ENCODE data around the gene CXCL14. TPM values are rescaled to one million over a fixed set of nuclear protein-coding genes. Genes with fewer than 3 reads are reported as not detected.

The CXCL14 gene
- total and polyA plus RNA-seq, 2 of the 13 experiments (the other 11 are each of a cell fraction or from before 2014, with no cell fraction given), result not detected

- WGBS (ENCODE audit: low lambda C conversion rate), result 4% methylated on average over 1 of the region's 1 CpG
- no peaks in the 10 kb centered on the region for H3K4me1 ChIP-seq (ENCODE audit: insufficient read depth, low read length)
- no peaks in the 10 kb centered on the region for H3K27me3 ChIP-seq (ENCODE audit: control insufficient read depth in 1 of 2, insufficient read depth in 2 of 2, low read length in 2 of 2)
- no peak overlapping the region for H3K4me2 ChIP-seq (ENCODE audit: low read depth, low read length)
- no peak for DNase-seq (ENCODE audit: low spot score)
- FAIRE-seq, result no peak
- ChIA-PET CTCF (ENCODE audit: low intra/inter-chr PET ratio, low total read pairs) (no interaction called here), POLR2A (no interaction called here)
- TF ChIP-seq ZHX1 (CRISPR knock-in tag; IDR thresholded peaks at IDR 0.05; ENCODE audit: low read depth) (no peak), NR2F1 (CRISPR knock-in tag; IDR thresholded peaks at IDR 0.05) (no peak), ZNF276 (CRISPR knock-in tag; IDR thresholded peaks at IDR 0.05; ENCODE audit: low read depth) (no peak), ZNF256 (CRISPR knock-in tag; conservative IDR thresholded peaks at IDR 0.05) (no peak), PHF8 (CRISPR knock-in tag; IDR thresholded peaks at IDR 0.05) (no peak), ZNF740 (CRISPR knock-in tag; IDR thresholded peaks at IDR 0.05) (no peak), NFE2L2 (IDR thresholded peaks at IDR 0.05; ENCODE audit: low read length) (no peak), MEIS2 (CRISPR knock-in tag; IDR thresholded peaks at IDR 0.05) (no peak), IRF2 (CRISPR knock-in tag; IDR thresholded peaks at IDR 0.05) (no peak), ZNF709 (CRISPR knock-in tag; IDR thresholded peaks at IDR 0.05) (no peak), BCL6 (CRISPR knock-in tag; IDR thresholded peaks at IDR 0.05) (no peak), ZNF12 (CRISPR knock-in tag; IDR thresholded peaks at IDR 0.05) (no peak), MAFG (CRISPR knock-in tag; IDR thresholded peaks at IDR 0.05) (no peak)
- intact Hi-C loops (cut with micrococcal nuclease; ENCODE audit: unreplicated experiment), result no loop called here
- no peak overlapping the region for H3K9ac ChIP-seq (ENCODE audit: insufficient read depth, low read depth, low read length)
- in situ Hi-C loops (cut with HindIII; ENCODE audit: extremely low pct_ligation_motif_present, low pct_unique_long_range_greater_than_20kb), result no loop called here
- H2AFZ ChIP-seq (ENCODE audit: low read length), result no peak overlapping the region
- H3K9me3 ChIP-seq (ENCODE audit: low read length), result peaks cover 16% of the 10 kb centered on the region
- BruUV-seq (replicated peaks), result no TSS peak
- H3K4me3 ChIP-seq (replicated peaks in 1 of 3; ENCODE audit: insufficient read depth in 1 of 3, low read depth in 2 of 3, low read length in 3 of 3), result no peak overlapping the region
- H4K20me1 ChIP-seq (ENCODE audit: insufficient read depth, low read length), result no peaks in the 10 kb centered on the region
- H3K27ac ChIP-seq (ENCODE audit: extremely low read length, insufficient read depth, low read length), result no peak overlapping the region
- H3K36me3 ChIP-seq (replicated peaks in 1 of 2; ENCODE audit: control insufficient read depth in 1 of 2, insufficient read depth in 2 of 2, low read length in 2 of 2), result no peaks in the 10 kb centered on the region
- no peak for ATAC-seq
- H3K79me2 ChIP-seq (ENCODE audit: insufficient read depth, low read length), result no peaks in the 10 kb centered on the region
Measured at GRCh38 chr5:135615171-135615570, 36.4 kb upstream of the CXCL14 start.

Measured in HepG2 (cell line).